LHCN-M2 (cell line): ENCODE results near the gene MS4A12. TPM values are rescaled to one million over a fixed set of nuclear protein-coding genes. Genes with fewer than 3 reads are reported as not detected.
A peak's percentile ranks its signal among the peaks of the same experiment; 100 is the strongest.
"Not testable (repeated sequence)": the region's sequence is repeated elsewhere in the genome, so short reads cannot be mapped to it uniquely, and the experiment has no call there.

Experiments used
- DNase-seq: peaks from one replicate; pipeline ENCODE4 v3.0.0-alpha.2; 2012; ENCODE audit warnings: low read depth
- polyA plus RNA-seq: library from polyadenylated mRNA; unstranded; fragments of >200 nt; gene quantifications from one replicate; pipeline ENCODE4 v1.2.1, GENCODE V29; 2012; ENCODE audit warnings: missing spikeins
- total RNA-seq: library from RNA; depleted of rRNA; stranded (reverse); fragments of >200 nt; gene quantifications from 2 replicates; pipeline ENCODE4 v1.2.3, GENCODE V29; 2014; rRNA removed

MS4A12 gene
- 1.4 TPM in 1 of 2 replicates, not detected in the other for total RNA-seq
- 0.90 TPM for polyA plus RNA-seq

DNA sequence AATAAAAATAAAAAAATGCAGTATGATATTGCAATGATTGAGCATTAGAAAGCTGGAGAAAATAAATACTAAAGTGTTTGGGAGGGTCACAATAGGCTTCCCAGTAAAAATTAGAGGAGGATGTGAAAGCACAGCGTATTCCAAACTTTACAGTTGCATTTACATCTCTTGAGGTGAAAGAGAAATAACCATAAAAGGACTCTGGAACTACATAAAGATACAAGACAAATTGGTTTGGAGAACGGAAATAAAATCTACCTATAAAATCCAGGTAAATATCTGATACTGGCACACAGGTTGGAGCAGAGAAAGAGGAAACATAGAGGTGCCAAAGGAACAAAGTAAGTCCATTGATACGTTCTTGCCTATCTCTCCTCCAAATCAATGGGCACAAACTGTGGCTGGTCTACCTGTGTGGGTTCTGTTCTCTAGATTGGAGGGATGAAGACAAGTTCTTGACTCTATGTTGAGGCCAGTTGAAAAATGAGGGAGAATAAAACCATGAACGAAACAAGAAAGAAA lies at the start of gene MS4A12:
TSS of gene MS4A12 (plus strand) at position 291 of the 522 bp plus-strand sequence. CDS start 4,541 bp downstream, outside the sequence.
- no peak for DNase-seq

GRCh38 chr11:60447070-60447469 lies 45.5 kb upstream of the MS4A12 start:
- no peak for DNase-seq

GRCh38 chr11:60447846-60448245 lies 44.7 kb upstream of the MS4A12 start:
- no peak for DNase-seq

- not testable (repeated sequence) for DNase-seq
Observed at GRCh38 chr11:60451185-60451584, 41.4 kb upstream of the MS4A12 start.

DNA sequence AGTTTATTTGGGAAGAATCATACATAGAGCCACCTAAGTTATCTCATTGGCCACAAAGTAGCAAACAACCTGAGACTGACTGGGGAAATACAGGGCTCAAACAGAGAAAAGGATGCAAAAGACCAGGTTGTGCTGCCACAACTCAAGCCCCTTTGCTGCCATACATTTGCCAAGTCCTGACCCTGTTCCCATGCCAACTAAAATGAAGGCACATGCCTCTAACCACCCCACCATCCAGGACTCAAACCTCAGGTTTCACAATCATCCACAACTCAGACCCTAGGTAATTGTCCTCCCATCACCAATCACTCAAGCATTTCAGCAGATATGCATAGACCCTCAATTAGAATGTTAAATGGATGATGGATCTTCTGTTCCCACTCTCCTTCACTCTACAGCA lies 38.4 kb upstream of the MS4A12 start:
- no peak for DNase-seq

GRCh38 chr11:60455531-60456042 lies 37.0 kb upstream of the MS4A12 start, which contains the start of gene MS4A1:
TSS of gene MS4A1 (plus strand) at chr11:60455847. CDS start at chr11:60462375, 6,528 bp downstream.
- no peak for DNase-seq

- no peak for DNase-seq
Observed at GRCh38 chr11:60457576-60457975, 35.0 kb upstream of the MS4A12 start.

- DNase-seq: no peak
Observed at GRCh38 chr11:60459345-60459744, 33.2 kb upstream of the MS4A12 start.

DNA sequence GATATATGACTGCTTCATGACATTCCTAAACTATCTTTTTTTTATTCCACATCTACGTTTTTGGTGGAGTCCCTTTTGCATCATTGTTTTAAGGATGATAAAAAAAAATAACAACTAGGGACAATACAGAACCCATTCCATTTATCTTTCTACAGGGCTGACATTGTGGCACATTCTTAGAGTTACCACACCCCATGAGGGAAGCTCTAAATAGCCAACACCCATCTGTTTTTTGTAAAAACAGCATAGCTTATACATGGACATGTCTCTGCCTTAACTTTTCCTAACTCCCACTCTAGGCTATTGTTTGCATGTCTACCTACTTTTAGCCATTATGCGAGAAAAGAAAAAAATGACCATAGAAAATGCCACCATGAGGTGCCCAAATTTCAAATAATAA lies 23.7 kb upstream of the MS4A12 start:
- no peak for DNase-seq

GRCh38 chr11:60469723-60470122 lies 22.9 kb upstream of the MS4A12 start:
- DNase-seq: no peak

DNA sequence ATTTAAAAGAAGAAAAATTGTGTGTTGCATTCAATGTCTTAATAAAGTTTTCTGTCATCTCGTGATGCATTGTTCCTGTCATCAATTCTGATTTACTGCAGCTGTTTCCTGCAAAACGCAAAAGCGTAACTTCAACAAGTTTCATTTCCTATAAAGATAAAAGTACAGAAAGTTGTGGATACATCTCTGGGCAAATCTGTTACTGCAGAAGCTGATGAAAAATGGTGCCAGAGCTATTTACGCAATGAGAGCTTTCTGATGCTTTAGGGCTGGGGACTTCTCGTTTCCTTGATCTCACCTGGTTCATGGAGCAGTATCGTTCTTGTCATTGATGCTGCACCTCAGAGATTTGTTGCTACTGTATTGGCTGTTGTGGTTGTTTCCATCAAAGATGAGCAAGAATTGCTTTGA lies 15.5 kb upstream of the MS4A12 start:
- DNase-seq: no peak

DNA sequence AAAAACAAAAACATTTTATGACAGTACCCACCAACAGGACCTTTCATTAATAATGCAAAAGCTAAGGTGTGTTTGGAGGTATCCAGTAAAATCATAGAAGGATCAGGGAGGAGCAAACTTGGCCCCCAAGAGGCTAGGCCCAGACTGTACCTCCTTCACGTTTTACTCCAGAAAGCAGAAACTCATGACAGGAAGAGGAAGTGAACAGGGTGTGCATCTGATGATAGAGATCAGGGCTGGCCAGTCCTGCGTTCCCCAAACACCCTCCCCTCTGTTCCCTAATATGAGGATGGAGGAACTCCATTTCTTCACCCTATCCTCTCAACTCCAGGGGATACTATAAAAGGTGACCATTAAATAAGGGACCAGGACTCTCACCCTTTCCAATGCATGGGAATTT lies 10.2 kb upstream of the MS4A12 start:
- no peak for DNase-seq

DNA sequence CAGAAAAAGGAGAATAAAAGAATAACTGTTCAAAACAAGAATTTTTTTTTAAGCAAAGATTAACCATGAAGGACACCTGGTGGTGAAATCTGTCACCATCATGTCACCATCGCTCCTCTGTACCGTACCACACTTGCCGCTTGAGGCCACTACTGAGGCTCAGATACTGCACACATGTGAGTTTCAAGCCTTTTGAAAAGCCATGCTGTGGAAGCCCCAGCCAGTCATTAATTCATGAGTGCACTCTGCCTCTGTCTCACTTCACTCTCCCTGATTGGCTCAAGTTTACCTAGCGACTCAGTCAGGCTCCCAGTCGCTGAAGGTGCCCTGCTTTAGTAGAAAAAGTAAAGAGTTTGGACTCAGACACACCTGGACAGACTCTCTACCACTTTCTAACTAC lies 6.6 kb upstream of the MS4A12 start:
- no peak for DNase-seq

GRCh38 chr11:60493454-60493853 lies 876 bp downstream of the MS4A12 start:
- no peak for DNase-seq

- DNase-seq: no peak
Observed at GRCh38 chr11:60498399-60498798, 5.8 kb downstream of the MS4A12 start.

DNA sequence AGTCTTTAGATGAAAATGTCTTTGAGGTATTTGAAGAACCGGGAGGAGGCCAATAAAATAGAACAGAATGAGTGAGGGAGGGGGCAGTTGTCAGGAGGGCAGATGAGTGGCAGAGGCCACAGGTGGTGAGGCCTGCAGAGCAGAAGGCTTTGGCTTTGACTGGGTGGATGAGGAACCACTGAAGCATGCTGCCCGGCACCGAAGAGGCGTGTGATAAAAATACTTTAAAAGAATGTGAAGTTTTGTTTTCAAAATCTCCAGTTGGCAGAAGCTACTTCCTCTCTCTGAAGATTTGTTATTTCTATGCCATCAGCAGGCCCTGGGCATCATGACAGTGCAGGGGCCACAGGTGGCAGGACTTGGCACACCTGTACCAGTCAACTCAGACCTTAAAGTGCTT lies 6.3 kb downstream of the MS4A12 start:
- peak; percentile 86 for DNase-seq

DNA sequence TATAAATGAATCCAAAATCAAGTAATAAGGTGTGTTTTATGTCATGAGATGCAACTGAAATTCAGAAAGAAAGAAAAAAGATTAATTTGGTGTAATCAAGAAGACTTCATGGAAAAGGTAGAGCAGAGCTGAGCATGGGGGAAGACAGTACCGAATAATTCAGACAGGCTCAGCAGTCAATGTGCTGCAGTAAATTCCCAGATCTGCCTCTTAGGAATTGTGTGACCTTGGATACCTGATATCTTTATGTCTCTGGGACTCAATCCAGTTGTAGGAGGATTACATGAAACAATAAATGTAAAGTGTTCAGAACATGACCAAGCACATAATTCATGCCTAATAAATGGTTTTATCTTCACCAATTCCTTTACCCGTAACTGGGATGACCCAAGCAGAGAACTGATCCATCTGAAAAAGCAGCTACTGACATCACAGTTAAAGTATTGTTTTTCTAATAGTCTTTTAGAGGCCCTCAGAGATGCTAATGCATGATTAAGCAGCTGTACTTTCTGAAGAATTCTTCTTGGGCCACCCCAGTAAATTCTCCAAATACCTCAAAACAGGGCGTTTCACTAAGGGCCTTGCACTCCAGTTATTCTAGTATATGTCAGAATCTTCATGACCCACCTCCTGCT lies 7.8 kb downstream of the MS4A12 start:
- DNase-seq: peak; percentile 72

DNA sequence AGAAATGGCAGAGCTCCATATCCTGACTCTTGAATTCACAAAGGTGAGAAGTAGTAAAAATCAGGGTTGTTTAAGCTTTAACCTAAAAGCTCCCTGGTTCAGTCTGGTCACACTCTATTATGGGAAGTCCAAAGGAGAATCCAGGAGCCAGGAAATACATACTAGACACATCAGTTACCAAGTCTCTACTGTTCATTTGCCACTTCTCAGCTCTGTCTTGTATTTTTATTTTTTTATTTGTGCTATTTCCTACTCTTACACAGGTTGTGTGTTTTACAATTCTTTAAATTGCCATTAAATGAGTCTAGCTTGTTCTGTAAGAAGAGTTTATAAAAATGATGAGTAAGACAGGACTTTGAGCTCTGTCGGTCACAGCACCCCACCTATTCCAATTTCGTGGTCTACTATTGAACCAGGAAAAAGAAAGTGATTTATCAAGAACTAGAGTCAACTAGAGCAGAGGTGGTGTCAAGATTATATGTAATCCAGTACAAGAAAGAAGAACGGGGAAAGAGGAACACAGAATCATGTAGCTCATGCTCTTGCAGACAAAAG lies 9.7 kb downstream of the MS4A12 start:
- DNase-seq: no peak

- DNase-seq: no peak
Observed at GRCh38 chr11:60504219-60504905, 11.8 kb downstream of the MS4A12 start.

DNA sequence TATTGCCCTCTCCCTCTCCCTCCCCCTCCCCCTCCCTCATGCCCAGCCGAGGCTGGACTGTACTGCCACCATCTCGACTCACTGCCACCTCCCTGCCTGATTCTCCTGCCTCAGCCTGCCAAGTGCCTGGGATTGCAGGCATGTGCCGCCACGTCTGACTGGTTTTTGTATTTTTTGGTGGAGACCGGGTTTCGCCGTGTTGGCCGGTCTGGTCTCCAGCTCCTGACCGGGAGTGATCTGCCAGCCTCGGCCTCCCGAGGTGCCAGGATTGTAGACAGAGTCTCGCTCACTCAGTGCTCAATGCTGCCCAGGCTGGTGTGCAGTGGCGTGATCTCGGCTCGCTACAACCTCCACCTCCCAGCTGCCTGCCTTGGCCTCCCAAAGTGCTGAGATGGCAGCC lies 17.0 kb downstream of the MS4A12 start:
- not testable (repeated sequence) for DNase-seq

DNA sequence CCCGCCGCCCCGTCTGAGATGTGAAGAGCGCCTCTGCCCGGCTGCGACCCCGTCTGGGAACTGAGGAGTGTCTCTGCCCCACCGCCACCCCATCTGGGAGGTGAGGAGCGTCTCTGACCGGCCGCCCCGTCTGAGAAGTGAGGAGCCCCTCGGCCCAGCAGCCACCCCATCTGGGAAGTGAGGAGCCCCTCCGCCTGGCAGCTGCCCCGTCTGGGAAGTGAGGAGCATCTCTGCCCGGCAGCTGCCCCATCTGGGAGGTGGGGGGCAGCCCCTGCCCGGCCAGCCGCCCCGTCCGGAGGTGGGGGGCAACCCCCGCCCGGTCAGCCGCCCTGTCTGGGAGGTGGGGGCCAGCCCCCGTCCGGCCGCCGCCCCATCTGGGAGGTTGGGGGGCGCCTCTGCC lies 17.6 kb downstream of the MS4A12 start:
- DNase-seq: not testable (repeated sequence)

GRCh38 chr11:60511393-60511792 lies 18.8 kb downstream of the MS4A12 start:
- no peak for DNase-seq
